Keratinocyte (primary cell): Measurements from ENCODE around the gene ABITRAM. TPM values are rescaled to one million over a fixed set of nuclear protein-coding genes. Genes with fewer than 3 reads are reported as not detected.

ENCODE experiments used
- DNase-seq: peaks from one replicate; pipeline ENCODE4 v3.0.0-alpha.2; 2011; ENCODE audit warnings: low read depth, missing footprints, low spot score
- FAIRE-seq: peaks from 2 replicates; lab custom pipeline; 2011; peaks lifted over from hg19 to GRCh38; lab: Jason Lieb, UNC
- H2AFZ ChIP-seq: 2 replicates; pipeline ENCODE4 v1.6.0; 2012; ENCODE audit warnings: low read length, control low read depth, inconsistent platforms; ENCODE audit not compliant: control insufficient read depth
- H3K27ac ChIP-seq: 2 replicates; pipeline ENCODE4 v1.5.1; 2011; ENCODE audit warnings: low read length; ENCODE audit not compliant: control insufficient read depth, insufficient read depth
- H3K27me3 ChIP-seq: 3 replicates; pipeline ENCODE4 v1.6.0; 2011; ENCODE audit warnings: low read length; ENCODE audit not compliant: control insufficient read depth, insufficient read depth; ENCODE audit errors: extremely low read depth
- H3K36me3 ChIP-seq, 2 experiments: 2 replicates in 1 of 2; 3 replicates in 1 of 2; pipeline ENCODE4 v1.5.1; 2011; ENCODE audit warnings: low read length in 2 of 2, mild to moderate bottlenecking in 1 of 2; ENCODE audit not compliant: control insufficient read depth in 2 of 2, insufficient read depth in 2 of 2; ENCODE audit errors: extremely low read depth in 1 of 2
- H3K4me1 ChIP-seq: 3 replicates; pipeline ENCODE4 v1.5.1; 2011; ENCODE audit warnings: low read length; ENCODE audit not compliant: control insufficient read depth, insufficient read depth; ENCODE audit errors: extremely low read depth
- H3K4me2 ChIP-seq: 3 replicates; pipeline ENCODE4 v1.6.0; 2011; ENCODE audit warnings: low read depth, low read length; ENCODE audit not compliant: control insufficient read depth, insufficient read depth; ENCODE audit errors: extremely low read depth
- H3K4me3 ChIP-seq, 3 experiments: fragments of 200-600 bp in 1 of 3; sonication (generic) in 1 of 3; 2 replicates in 2 of 3; 3 replicates in 1 of 3; pipeline ENCODE4 v1.5.1; 2011 to 2016; ENCODE audit warnings: low read length in 3 of 3, mild to moderate bottlenecking in 3 of 3, control low read depth in 2 of 3, inconsistent platforms in 1 of 3, low read depth in 1 of 3, mixed read lengths in 1 of 3, mixed run types in 1 of 3, moderate library complexity in 1 of 3; ENCODE audit not compliant: control insufficient read depth in 2 of 3, insufficient read depth in 2 of 3; ENCODE audit errors: extremely low read depth in 1 of 3
- H3K79me2 ChIP-seq: 2 replicates; pipeline ENCODE4 v1.6.0; 2012; ENCODE audit warnings: low read length; ENCODE audit not compliant: control insufficient read depth, insufficient read depth
- H3K9ac ChIP-seq: 3 replicates; pipeline ENCODE4 v1.6.0; 2011; ENCODE audit warnings: low read length; ENCODE audit not compliant: control insufficient read depth, insufficient read depth; ENCODE audit errors: extremely low read depth
- H3K9me1 ChIP-seq: 3 replicates; pipeline ENCODE4 v1.6.0; 2011; ENCODE audit warnings: low read length; ENCODE audit not compliant: control insufficient read depth, insufficient read depth; ENCODE audit errors: extremely low read depth
- H3K9me3 ChIP-seq: 2 replicates; pipeline ENCODE4 v1.5.1; 2012; ENCODE audit warnings: low read depth, low read length; ENCODE audit not compliant: control insufficient read depth
- H4K20me1 ChIP-seq: 3 replicates; pipeline ENCODE4 v1.6.0; 2011; ENCODE audit warnings: low read length; ENCODE audit not compliant: control insufficient read depth, insufficient read depth; ENCODE audit errors: extremely low read depth
- EZH2 ChIP-seq: IDR thresholded peaks from one replicate; pipeline ENCODE4 v1.6.1; 2012; ENCODE audit warnings: inconsistent platforms, mild to moderate bottlenecking, low read length, moderate library complexity
- dilution Hi-C: fragments of 300-500 bp; cut with MboI; formaldehyde crosslinking; loops from one replicate; pipeline ENCODE4 v1.7.0; 2020; ENCODE audit warnings: low sequenced_read_pairs; ENCODE audit not compliant: extremely low pct_ligation_motif_present
- polyA plus RNA-seq, 5 experiments: library from polyadenylated mRNA; depleted of rRNA in 3 of 5; stranded (reverse) in 3 of 5; stranded (forward) in 1 of 5; unstranded in 1 of 5; fragments of >200 nt; gene quantifications; 1 replicate in 1 of 5; 2 replicates in 3 of 5; 3 replicates in 1 of 5; pipeline versions ENCODE4 v1.2.1 to v1.2.3, GENCODE V29; 2011 to 2012; ENCODE audit warnings: missing spikeins in 2 of 5, low read depth in 1 of 5, low replicate concordance in 1 of 5
- TF ChIP-seq, protein P1 (sequence below), 3 experiments: IDR thresholded peaks in 1 of 3; conservative IDR thresholded peaks in 1 of 3; optimal IDR thresholded peaks in 1 of 3; 2 replicates in 2 of 3; 3 replicates in 1 of 3; pipeline versions ENCODE3 to v1.5.1; 2011; ENCODE audit warnings: low read length in 3 of 3, mild to moderate bottlenecking in 3 of 3, moderate library complexity in 2 of 3, control low read depth in 1 of 3, inconsistent platforms in 1 of 3; ENCODE audit not compliant: insufficient read depth in 2 of 3; ENCODE audit errors: extremely low read depth in 1 of 3

ABITRAM gene
- polyA plus RNA-seq, 1 donor (not counting 4 experiments of a cell fraction or from before 2014, with no cell fraction given): 30.5 TPM

DNA sequence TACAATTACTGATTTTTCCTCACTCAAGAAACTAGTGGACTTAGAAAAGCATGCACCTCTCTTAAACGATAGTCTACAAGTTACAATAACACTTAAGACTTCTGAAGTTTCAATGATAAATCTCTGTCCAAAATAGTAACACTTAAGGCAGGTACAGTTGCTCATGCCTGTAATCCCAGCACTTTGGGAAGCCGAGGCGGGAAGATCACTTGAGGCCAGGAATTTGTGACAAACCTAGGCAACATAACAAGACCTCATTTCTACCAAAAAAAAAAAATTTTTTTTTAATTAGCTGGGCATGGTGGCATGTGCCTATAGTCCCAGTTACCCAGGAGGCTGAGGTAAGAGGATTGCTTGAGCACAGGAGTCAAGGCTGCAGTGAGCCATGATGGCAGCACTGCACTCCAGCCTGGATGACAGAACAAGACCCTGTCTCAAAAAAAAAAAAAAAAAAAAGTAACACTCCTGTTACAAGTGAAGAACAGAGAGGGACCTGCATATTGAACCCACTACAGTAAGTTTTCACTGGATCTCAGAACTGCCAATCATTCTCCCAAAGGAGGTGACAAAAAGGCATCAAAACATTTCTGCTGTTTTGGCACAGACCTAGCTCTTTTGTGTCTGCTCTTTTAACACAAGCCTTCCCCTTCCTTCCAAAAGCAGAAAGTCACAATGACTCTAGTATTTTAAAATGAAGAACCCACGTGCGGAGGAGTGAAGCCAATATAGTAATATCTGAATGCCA, 3.5 kb downstream of the ABITRAM start:
- Histone ChIP-seq H3K79me2 (peaks cover 20% of the 10 kb centered on the region), H3K36me3 (peaks cover 5 to 11% of the 10 kb centered on the region in 2 experiments)
- no peak for FAIRE-seq

GRCh38 chr9:108939975-108940374, 5.8 kb downstream of the ABITRAM start:
- Histone ChIP-seq H3K9me1 (no peaks in the 10 kb centered on the region), H4K20me1 (no peaks in the 10 kb centered on the region), H3K9me3 (no peaks in the 10 kb centered on the region), H3K9ac (no peak overlapping the region), H3K27ac (no peak overlapping the region), H3K4me2 (no peak overlapping the region), H3K36me3 (peaks cover 10 to 14% of the 10 kb centered on the region in 2 experiments), H2AFZ (no peak overlapping the region), H3K4me1 (peaks cover 6% of the 10 kb centered on the region), H3K27me3 (no peaks in the 10 kb centered on the region), H3K79me2 (peaks cover 5% of the 10 kb centered on the region), H3K4me3 (no peak overlapping the region)
- dilution Hi-C loops: no loop called here
- no peak for FAIRE-seq
- TF ChIP-seq, protein P1, sequence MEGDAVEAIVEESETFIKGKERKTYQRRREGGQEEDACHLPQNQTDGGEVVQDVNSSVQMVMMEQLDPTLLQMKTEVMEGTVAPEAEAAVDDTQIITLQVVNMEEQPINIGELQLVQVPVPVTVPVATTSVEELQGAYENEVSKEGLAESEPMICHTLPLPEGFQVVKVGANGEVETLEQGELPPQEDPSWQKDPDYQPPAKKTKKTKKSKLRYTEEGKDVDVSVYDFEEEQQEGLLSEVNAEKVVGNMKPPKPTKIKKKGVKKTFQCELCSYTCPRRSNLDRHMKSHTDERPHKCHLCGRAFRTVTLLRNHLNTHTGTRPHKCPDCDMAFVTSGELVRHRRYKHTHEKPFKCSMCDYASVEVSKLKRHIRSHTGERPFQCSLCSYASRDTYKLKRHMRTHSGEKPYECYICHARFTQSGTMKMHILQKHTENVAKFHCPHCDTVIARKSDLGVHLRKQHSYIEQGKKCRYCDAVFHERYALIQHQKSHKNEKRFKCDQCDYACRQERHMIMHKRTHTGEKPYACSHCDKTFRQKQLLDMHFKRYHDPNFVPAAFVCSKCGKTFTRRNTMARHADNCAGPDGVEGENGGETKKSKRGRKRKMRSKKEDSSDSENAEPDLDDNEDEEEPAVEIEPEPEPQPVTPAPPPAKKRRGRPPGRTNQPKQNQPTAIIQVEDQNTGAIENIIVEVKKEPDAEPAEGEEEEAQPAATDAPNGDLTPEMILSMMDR (optimal IDR thresholded peaks at IDR 0.05 in 1 of 3, IDR thresholded peaks at IDR 0.05 in 1 of 3, conservative IDR thresholded peaks at IDR 0.05 in 1 of 3; ENCODE audit: extremely low read depth in 1 of 3, insufficient read depth in 2 of 3, low read length in 3 of 3): no peak
- TF ChIP-seq EZH2: no peak
- no peak for DNase-seq

More for the DNA sequence above, 3.5 kb downstream of the ABITRAM start:
- TF ChIP-seq EZH2: no peak
- Histone ChIP-seq H3K27me3 (no peaks in the 10 kb centered on the region), H3K4me2 (no peak overlapping the region), H4K20me1 (no peaks in the 10 kb centered on the region), H3K9ac (no peak overlapping the region), H3K4me3 (no peak overlapping the region), H3K9me1 (no peaks in the 10 kb centered on the region), H3K4me1 (peaks cover 7% of the 10 kb centered on the region), H2AFZ (no peak overlapping the region), H3K9me3 (no peaks in the 10 kb centered on the region), H3K27ac (no peak overlapping the region)
- DNase-seq: no peak
- dilution Hi-C loops: no loop called here
